ENCODE measurements around the gene MRGPRX1.

Gene MRGPRX1

GRCh38 chr11:18939314-18939713 lies at the start of gene MRGPRX1:
Gene MRGPRX1 (minus strand): TSS chr11:18939414. CDS start chr11:18934784, 4,630 bp downstream.
- H3K27ac ChIP-seq (ENCODE audit: low read length), result no peak within 1 kb of the TSS
- H3K9ac ChIP-seq (ENCODE audit: low read length in 2 of 2), result no peak within 1 kb of the TSS
- H3K4me1 ChIP-seq (ENCODE audit: control insufficient read depth, insufficient read depth, low read length), result no peaks in the 10 kb centered on the region
- H3K36me3 ChIP-seq (ENCODE audit: control insufficient read depth in 2 of 2, insufficient read depth in 2 of 2, low read length in 2 of 2), result no peaks in the 10 kb centered on the region
- H3K27me3 ChIP-seq (ENCODE audit: control insufficient read depth in 1 of 2, insufficient read depth in 2 of 2, low read length in 2 of 2), result no peaks in the 10 kb centered on the region
- no peaks in the 10 kb centered on the region for H3K9me3 ChIP-seq (ENCODE audit: control insufficient read depth in 2 of 2, low read length in 2 of 2)
- H3K4me3 ChIP-seq (ENCODE audit: low read length in 2 of 2), result no peak within 1 kb of the TSS

GRCh38 chr11:18987454-18988231 lies 48.4 kb upstream of the MRGPRX1 start:
- Histone ChIP-seq H3K4me3 (ENCODE audit: low read length in 2 of 2) (no peak overlapping the region), H3K27ac (ENCODE audit: low read length) (no peak overlapping the region), H3K27me3 (ENCODE audit: control insufficient read depth in 1 of 2, insufficient read depth in 2 of 2, low read length in 2 of 2) (no peaks in the 10 kb centered on the region), H3K36me3 (ENCODE audit: control insufficient read depth in 2 of 2, insufficient read depth in 2 of 2, low read length in 2 of 2) (no peaks in the 10 kb centered on the region), H3K9ac (ENCODE audit: low read length in 2 of 2) (no peak overlapping the region), H3K9me3 (ENCODE audit: control insufficient read depth in 2 of 2, low read length in 2 of 2) (no peaks in the 10 kb centered on the region), H3K4me1 (ENCODE audit: control insufficient read depth, insufficient read depth, low read length) (no peaks in the 10 kb centered on the region)

- H3K36me3 ChIP-seq (ENCODE audit: control insufficient read depth in 2 of 2, insufficient read depth in 2 of 2, low read length in 2 of 2), result no peaks in the 10 kb centered on the region
- no peak overlapping the region for H3K27ac ChIP-seq (ENCODE audit: low read length)
- H3K9ac ChIP-seq (ENCODE audit: low read length in 2 of 2), result no peak overlapping the region
- no peak overlapping the region for H3K4me3 ChIP-seq (ENCODE audit: low read length in 2 of 2)
- no peaks in the 10 kb centered on the region for H3K4me1 ChIP-seq (ENCODE audit: control insufficient read depth, insufficient read depth, low read length)
- H3K9me3 ChIP-seq (ENCODE audit: control insufficient read depth in 2 of 2, low read length in 2 of 2), result no peaks in the 10 kb centered on the region
- H3K27me3 ChIP-seq (ENCODE audit: control insufficient read depth in 1 of 2, insufficient read depth in 2 of 2, low read length in 2 of 2), result no peaks in the 10 kb centered on the region
Measured at GRCh38 chr11:18986744-18987143, 47.5 kb upstream of the MRGPRX1 start.

- no peak overlapping the region for H3K27ac ChIP-seq (ENCODE audit: low read length)
- H3K36me3 ChIP-seq (ENCODE audit: control insufficient read depth in 2 of 2, insufficient read depth in 2 of 2, low read length in 2 of 2), result no peaks in the 10 kb centered on the region
- no peaks in the 10 kb centered on the region for H3K27me3 ChIP-seq (ENCODE audit: control insufficient read depth in 1 of 2, insufficient read depth in 2 of 2, low read length in 2 of 2)
- no peak overlapping the region for H3K9ac ChIP-seq (ENCODE audit: low read length in 2 of 2)
- H3K4me3 ChIP-seq (ENCODE audit: low read length in 2 of 2), result no peak overlapping the region
- H3K9me3 ChIP-seq (ENCODE audit: control insufficient read depth in 2 of 2, low read length in 2 of 2), result no peaks in the 10 kb centered on the region
- no peaks in the 10 kb centered on the region for H3K4me1 ChIP-seq (ENCODE audit: control insufficient read depth, insufficient read depth, low read length)
Measured at GRCh38 chr11:18981897-18982296, 42.7 kb upstream of the MRGPRX1 start.

GRCh38 chr11:18974192-18974591 lies 35.0 kb upstream of the MRGPRX1 start:
- no peaks in the 10 kb centered on the region for H3K4me1 ChIP-seq (ENCODE audit: control insufficient read depth, insufficient read depth, low read length)
- no peak overlapping the region for H3K9ac ChIP-seq (ENCODE audit: low read length in 2 of 2)
- no peaks in the 10 kb centered on the region for H3K36me3 ChIP-seq (ENCODE audit: control insufficient read depth in 2 of 2, insufficient read depth in 2 of 2, low read length in 2 of 2)
- H3K27me3 ChIP-seq (ENCODE audit: control insufficient read depth in 1 of 2, insufficient read depth in 2 of 2, low read length in 2 of 2), result no peaks in the 10 kb centered on the region
- H3K27ac ChIP-seq (ENCODE audit: low read length), result no peak overlapping the region
- H3K4me3 ChIP-seq (ENCODE audit: low read length in 2 of 2), result no peak overlapping the region
- H3K9me3 ChIP-seq (ENCODE audit: control insufficient read depth in 2 of 2, low read length in 2 of 2), result no peaks in the 10 kb centered on the region

GRCh38 chr11:18972336-18972735 lies 33.1 kb upstream of the MRGPRX1 start:
- H3K9ac ChIP-seq (ENCODE audit: low read length in 2 of 2), result no peak overlapping the region
- no peaks in the 10 kb centered on the region for H3K9me3 ChIP-seq (ENCODE audit: control insufficient read depth in 2 of 2, low read length in 2 of 2)
- H3K36me3 ChIP-seq (ENCODE audit: control insufficient read depth in 2 of 2, insufficient read depth in 2 of 2, low read length in 2 of 2), result no peaks in the 10 kb centered on the region
- no peak overlapping the region for H3K27ac ChIP-seq (ENCODE audit: low read length)
- no peaks in the 10 kb centered on the region for H3K4me1 ChIP-seq (ENCODE audit: control insufficient read depth, insufficient read depth, low read length)
- H3K27me3 ChIP-seq (ENCODE audit: control insufficient read depth in 1 of 2, insufficient read depth in 2 of 2, low read length in 2 of 2), result no peaks in the 10 kb centered on the region
- no peak overlapping the region for H3K4me3 ChIP-seq (ENCODE audit: low read length in 2 of 2)

GRCh38 chr11:18969720-18970119 lies 30.5 kb upstream of the MRGPRX1 start:
- H3K4me1 ChIP-seq (ENCODE audit: control insufficient read depth, insufficient read depth, low read length), result no peaks in the 10 kb centered on the region
- H3K27ac ChIP-seq (ENCODE audit: low read length), result no peak overlapping the region
- no peaks in the 10 kb centered on the region for H3K27me3 ChIP-seq (ENCODE audit: control insufficient read depth in 1 of 2, insufficient read depth in 2 of 2, low read length in 2 of 2)
- H3K9ac ChIP-seq (ENCODE audit: low read length in 2 of 2), result no peak overlapping the region
- no peak overlapping the region for H3K4me3 ChIP-seq (ENCODE audit: low read length in 2 of 2)
- no peaks in the 10 kb centered on the region for H3K9me3 ChIP-seq (ENCODE audit: control insufficient read depth in 2 of 2, low read length in 2 of 2)
- no peaks in the 10 kb centered on the region for H3K36me3 ChIP-seq (ENCODE audit: control insufficient read depth in 2 of 2, insufficient read depth in 2 of 2, low read length in 2 of 2)

- Histone ChIP-seq H3K4me3 (ENCODE audit: low read length in 2 of 2) (no peak overlapping the region), H3K36me3 (ENCODE audit: control insufficient read depth in 2 of 2, insufficient read depth in 2 of 2, low read length in 2 of 2) (no peaks in the 10 kb centered on the region), H3K27ac (ENCODE audit: low read length) (no peak overlapping the region), H3K4me1 (ENCODE audit: control insufficient read depth, insufficient read depth, low read length) (no peaks in the 10 kb centered on the region), H3K9me3 (ENCODE audit: control insufficient read depth in 2 of 2, low read length in 2 of 2) (no peaks in the 10 kb centered on the region), H3K9ac (ENCODE audit: low read length in 2 of 2) (no peak overlapping the region), H3K27me3 (ENCODE audit: control insufficient read depth in 1 of 2, insufficient read depth in 2 of 2, low read length in 2 of 2) (no peaks in the 10 kb centered on the region)
Measured at GRCh38 chr11:18958221-18958910, 19.2 kb upstream of the MRGPRX1 start.

- Histone ChIP-seq H3K4me3 (ENCODE audit: low read length in 2 of 2) (no peak overlapping the region), H3K27me3 (ENCODE audit: control insufficient read depth in 1 of 2, insufficient read depth in 2 of 2, low read length in 2 of 2) (no peaks in the 10 kb centered on the region), H3K27ac (ENCODE audit: low read length) (no peak overlapping the region), H3K9me3 (ENCODE audit: control insufficient read depth in 2 of 2, low read length in 2 of 2) (no peaks in the 10 kb centered on the region), H3K36me3 (ENCODE audit: control insufficient read depth in 2 of 2, insufficient read depth in 2 of 2, low read length in 2 of 2) (no peaks in the 10 kb centered on the region), H3K9ac (ENCODE audit: low read length in 2 of 2) (no peak overlapping the region), H3K4me1 (ENCODE audit: control insufficient read depth, insufficient read depth, low read length) (no peaks in the 10 kb centered on the region)
Measured at GRCh38 chr11:18956630-18957029, 17.4 kb upstream of the MRGPRX1 start.

GRCh38 chr11:18936002-18936673 lies 3.1 kb downstream of the MRGPRX1 start:
- H3K4me1 ChIP-seq (ENCODE audit: control insufficient read depth, insufficient read depth, low read length), result no peaks in the 10 kb centered on the region
- H3K9me3 ChIP-seq (ENCODE audit: control insufficient read depth in 2 of 2, low read length in 2 of 2), result no peaks in the 10 kb centered on the region
- H3K4me3 ChIP-seq (ENCODE audit: low read length in 2 of 2), result no peak overlapping the region
- no peak overlapping the region for H3K9ac ChIP-seq (ENCODE audit: low read length in 2 of 2)
- H3K27me3 ChIP-seq (ENCODE audit: control insufficient read depth in 1 of 2, insufficient read depth in 2 of 2, low read length in 2 of 2), result no peaks in the 10 kb centered on the region
- H3K36me3 ChIP-seq (ENCODE audit: control insufficient read depth in 2 of 2, insufficient read depth in 2 of 2, low read length in 2 of 2), result no peaks in the 10 kb centered on the region
- no peak overlapping the region for H3K27ac ChIP-seq (ENCODE audit: low read length)
